MM.1S (cell line): ENCODE data around the gene YY1.

Experiments used
- DNase-seq: peaks from one replicate; pipeline ENCODE4 v3.0.0-alpha.2; 2015
- H2AFZ ChIP-seq: fragments of 300-600 bp; sonication (generic); 2 replicates; pipeline ENCODE4 v1.6.0; 2016; ENCODE audit warnings: antibody characterized with exemption, low read length
- H3F3A ChIP-seq: fragments of 300-600 bp; sonication (generic); 2 replicates; pipeline ENCODE4 v1.6.1; 2016; ENCODE audit warnings: mild to moderate bottlenecking, antibody characterized with exemption, low read length, moderate library complexity, mixed read lengths; ENCODE audit not compliant: insufficient read depth
- H3K27ac ChIP-seq: fragments of 300-600 bp; sonication (generic); 2 replicates; pipeline ENCODE4 v1.5.1; 2016; ENCODE audit warnings: mild to moderate bottlenecking, low read length
- H3K27me3 ChIP-seq: fragments of 300-600 bp; sonication (generic); replicated peaks from 2 replicates; pipeline ENCODE4 v1.6.0; 2016; ENCODE audit warnings: low read length; ENCODE audit not compliant: insufficient read depth
- H3K36me3 ChIP-seq: fragments of 300-600 bp; sonication (generic); replicated peaks from 2 replicates; pipeline ENCODE4 v1.6.1; 2016; ENCODE audit warnings: mild to moderate bottlenecking, low read length, mixed read lengths; ENCODE audit not compliant: insufficient read depth
- H3K4me1 ChIP-seq: fragments of 300-600 bp; sonication (generic); 2 replicates; pipeline ENCODE4 v1.6.1; 2016; ENCODE audit warnings: low read length, mixed read lengths
- H3K4me2 ChIP-seq: fragments of 300-600 bp; sonication (generic); 2 replicates; pipeline ENCODE4 v1.6.0; 2016; ENCODE audit warnings: low read depth, low read length
- H3K4me3 ChIP-seq: fragments of 300-600 bp; sonication (generic); 2 replicates; pipeline ENCODE4 v1.5.1; 2016; ENCODE audit warnings: low read length, mixed read lengths
- H3K79me2 ChIP-seq: fragments of 300-600 bp; sonication (generic); 2 replicates; pipeline ENCODE4 v1.6.1; 2016; ENCODE audit warnings: mixed run types, low read length, mixed read lengths
- H3K9ac ChIP-seq: fragments of 300-600 bp; sonication (generic); 2 replicates; pipeline ENCODE4 v1.6.1; 2016; ENCODE audit warnings: low read length, mixed read lengths
- H3K9me2 ChIP-seq: fragments of 300-600 bp; sonication (generic); replicated peaks from 2 replicates; pipeline ENCODE4 v1.6.1; 2016; ENCODE audit warnings: mild to moderate bottlenecking, low read length, mixed read lengths; ENCODE audit not compliant: insufficient read depth
- H3K9me3 ChIP-seq: fragments of 300-600 bp; sonication (generic); replicated peaks from 2 replicates; pipeline ENCODE4 v1.6.1; 2016; ENCODE audit warnings: mild to moderate bottlenecking, low read length, mixed read lengths; ENCODE audit not compliant: insufficient read depth
- H4K20me1 ChIP-seq: fragments of 300-600 bp; sonication (generic); 2 replicates; pipeline ENCODE4 v1.6.1; 2016; ENCODE audit warnings: mild to moderate bottlenecking, low read length, moderate library complexity, mixed read lengths; ENCODE audit not compliant: insufficient read depth
- EZH2 ChIP-seq: fragments of 300-600 bp; sonication (generic); optimal IDR thresholded peaks from 2 replicates; pipeline ENCODE3; 2017; ENCODE audit warnings: low read depth, mild to moderate bottlenecking, antibody characterized with exemption, low read length, mixed read lengths
- EZH2phosphoT487 ChIP-seq: fragments of 300-600 bp; sonication (generic); IDR thresholded peaks from 2 replicates; pipeline ENCODE4 v1.6.1; 2018; ENCODE audit warnings: antibody characterized with exemption, low read length
- TF ChIP-seq, protein P1 (sequence below): fragments of 300-600 bp; sonication (generic); IDR thresholded peaks from 2 replicates; pipeline ENCODE4 v1.5.1; 2016; ENCODE audit warnings: antibody characterized with exemption, low read length, mixed read lengths

YY1 gene

DNA sequence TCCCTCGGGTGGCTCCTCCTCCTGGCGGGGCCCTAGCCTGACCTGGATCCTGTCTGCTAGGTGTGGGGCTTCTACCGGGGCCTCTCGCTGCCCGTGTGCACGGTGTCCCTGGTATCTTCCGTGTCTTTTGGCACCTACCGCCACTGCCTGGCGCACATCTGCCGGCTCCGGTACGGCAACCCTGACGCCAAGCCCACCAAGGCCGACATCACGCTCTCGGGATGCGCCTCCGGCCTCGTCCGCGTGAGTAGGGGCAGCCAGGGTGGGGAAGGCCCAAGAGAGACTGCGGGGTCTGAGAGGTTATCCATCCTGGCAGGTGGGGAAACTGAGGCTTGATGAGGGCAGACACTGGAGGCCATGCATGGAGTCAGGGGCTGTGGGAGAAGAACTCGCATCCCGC, 88.2 kb downstream of the YY1 start:
- H3K4me2 ChIP-seq, result no peak overlapping the region
- H3K9me3 ChIP-seq, result no peaks in the 10 kb centered on the region
- no peaks in the 10 kb centered on the region for H3K27me3 ChIP-seq
- no peak for DNase-seq
- H3F3A ChIP-seq, result no peaks in the 10 kb centered on the region
- no peaks in the 10 kb centered on the region for H3K4me1 ChIP-seq
- no peaks in the 10 kb centered on the region for H3K36me3 ChIP-seq
- H3K4me3 ChIP-seq, result no peak overlapping the region
- no peaks in the 10 kb centered on the region for H3K9me2 ChIP-seq
- no peak overlapping the region for H2AFZ ChIP-seq
- H4K20me1 ChIP-seq, result no peaks in the 10 kb centered on the region
- no peak overlapping the region for H3K27ac ChIP-seq
- no peak for TF ChIP-seq EZH2
- H3K9ac ChIP-seq, result no peak overlapping the region
- no peaks in the 10 kb centered on the region for H3K79me2 ChIP-seq

DNA sequence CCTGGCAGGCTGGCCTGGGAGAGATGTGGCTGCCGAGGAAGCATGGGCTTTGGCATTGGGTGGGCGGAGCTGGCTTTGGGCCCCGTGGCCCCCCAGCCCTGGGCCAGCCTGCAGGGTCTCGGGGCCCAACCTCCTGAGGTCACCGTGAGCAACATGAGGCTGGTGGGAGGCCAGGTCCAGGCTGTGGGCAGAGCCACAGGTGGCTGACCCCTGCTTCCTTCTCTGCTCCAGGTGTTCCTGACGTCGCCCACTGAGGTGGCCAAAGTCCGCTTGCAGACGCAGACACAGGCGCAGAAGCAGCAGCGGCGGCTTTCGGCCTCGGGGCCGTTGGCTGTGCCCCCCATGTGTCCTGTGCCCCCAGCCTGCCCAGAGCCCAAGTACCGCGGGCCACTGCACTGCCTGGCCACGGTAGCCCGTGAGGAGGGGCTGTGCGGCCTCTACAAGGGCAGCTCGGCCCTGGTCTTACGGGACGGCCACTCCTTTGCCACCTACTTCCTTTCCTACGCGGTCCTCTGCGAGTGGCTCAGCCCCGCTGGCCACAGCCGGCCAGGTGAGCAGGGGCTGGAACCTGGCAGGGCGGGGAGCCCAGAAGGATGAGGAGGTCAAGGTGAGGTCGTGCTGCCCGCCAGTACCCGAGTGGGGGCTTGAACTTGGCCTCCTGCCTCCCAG, 89.7 kb downstream of the YY1 start:
- Histone ChIP-seq H3K4me2 (no peak overlapping the region), H3K79me2 (no peaks in the 10 kb centered on the region), H3K4me1 (no peaks in the 10 kb centered on the region), H3F3A (no peaks in the 10 kb centered on the region), H3K27me3 (no peaks in the 10 kb centered on the region), H3K9me3 (no peaks in the 10 kb centered on the region), H3K36me3 (no peaks in the 10 kb centered on the region), H3K9ac (no peak overlapping the region), H3K27ac (no peak overlapping the region), H2AFZ (no peak overlapping the region), H4K20me1 (no peaks in the 10 kb centered on the region), H3K9me2 (no peaks in the 10 kb centered on the region), H3K4me3 (no peak overlapping the region)
- DNase-seq, result no peak
- TF ChIP-seq, protein P1, sequence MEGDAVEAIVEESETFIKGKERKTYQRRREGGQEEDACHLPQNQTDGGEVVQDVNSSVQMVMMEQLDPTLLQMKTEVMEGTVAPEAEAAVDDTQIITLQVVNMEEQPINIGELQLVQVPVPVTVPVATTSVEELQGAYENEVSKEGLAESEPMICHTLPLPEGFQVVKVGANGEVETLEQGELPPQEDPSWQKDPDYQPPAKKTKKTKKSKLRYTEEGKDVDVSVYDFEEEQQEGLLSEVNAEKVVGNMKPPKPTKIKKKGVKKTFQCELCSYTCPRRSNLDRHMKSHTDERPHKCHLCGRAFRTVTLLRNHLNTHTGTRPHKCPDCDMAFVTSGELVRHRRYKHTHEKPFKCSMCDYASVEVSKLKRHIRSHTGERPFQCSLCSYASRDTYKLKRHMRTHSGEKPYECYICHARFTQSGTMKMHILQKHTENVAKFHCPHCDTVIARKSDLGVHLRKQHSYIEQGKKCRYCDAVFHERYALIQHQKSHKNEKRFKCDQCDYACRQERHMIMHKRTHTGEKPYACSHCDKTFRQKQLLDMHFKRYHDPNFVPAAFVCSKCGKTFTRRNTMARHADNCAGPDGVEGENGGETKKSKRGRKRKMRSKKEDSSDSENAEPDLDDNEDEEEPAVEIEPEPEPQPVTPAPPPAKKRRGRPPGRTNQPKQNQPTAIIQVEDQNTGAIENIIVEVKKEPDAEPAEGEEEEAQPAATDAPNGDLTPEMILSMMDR, result no peak

DNA sequence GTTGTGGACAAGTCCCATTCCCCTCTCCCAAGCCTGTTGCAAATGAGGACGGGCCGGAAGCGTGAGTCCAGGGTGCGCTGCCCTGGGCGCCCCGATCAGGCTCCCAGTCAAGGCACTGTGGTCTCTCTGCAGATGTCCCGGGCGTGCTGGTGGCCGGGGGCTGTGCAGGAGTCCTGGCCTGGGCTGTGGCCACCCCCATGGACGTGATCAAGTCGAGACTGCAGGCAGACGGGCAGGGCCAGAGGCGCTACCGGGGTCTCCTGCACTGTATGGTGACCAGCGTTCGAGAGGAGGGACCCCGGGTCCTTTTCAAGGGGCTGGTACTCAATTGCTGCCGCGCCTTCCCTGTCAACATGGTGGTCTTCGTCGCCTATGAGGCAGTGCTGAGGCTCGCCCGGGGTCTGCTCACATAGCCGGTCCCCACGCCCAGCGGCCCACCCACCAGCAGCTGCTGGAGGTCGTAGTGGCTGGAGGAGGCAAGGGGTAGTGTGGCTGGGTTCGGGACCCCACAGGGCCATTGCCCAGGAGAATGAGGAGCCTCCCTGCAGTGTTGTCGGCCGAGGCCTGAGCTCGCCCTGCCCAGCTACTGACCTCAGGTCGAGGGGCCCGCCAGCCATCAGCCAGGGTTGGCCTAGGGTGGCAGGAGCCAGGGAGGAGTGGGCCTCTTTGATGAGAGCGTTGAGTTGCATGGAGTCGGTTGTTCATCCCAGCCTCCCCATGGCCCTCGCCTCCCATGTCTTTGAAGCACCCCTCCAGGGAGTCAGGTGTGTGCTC, 90.5 kb downstream of the YY1 start:
- H3K9me3 ChIP-seq, result no peaks in the 10 kb centered on the region
- no peaks in the 10 kb centered on the region for H3K36me3 ChIP-seq
- H3F3A ChIP-seq, result no peaks in the 10 kb centered on the region
- no peak overlapping the region for H3K27ac ChIP-seq
- no peaks in the 10 kb centered on the region for H3K4me1 ChIP-seq
- no peaks in the 10 kb centered on the region for H3K79me2 ChIP-seq
- no peak overlapping the region for H3K4me3 ChIP-seq
- H3K9me2 ChIP-seq, result no peaks in the 10 kb centered on the region
- no peak overlapping the region for H2AFZ ChIP-seq
- H3K9ac ChIP-seq, result no peak overlapping the region
- DNase-seq, result no peak
- TF ChIP-seq, protein P1, result no peak
- no peak for TF ChIP-seq EZH2
- TF ChIP-seq EZH2phosphoT487, result no peak
- no peaks in the 10 kb centered on the region for H4K20me1 ChIP-seq
- no peaks in the 10 kb centered on the region for H3K27me3 ChIP-seq
- H3K4me2 ChIP-seq, result no peak overlapping the region

DNA sequence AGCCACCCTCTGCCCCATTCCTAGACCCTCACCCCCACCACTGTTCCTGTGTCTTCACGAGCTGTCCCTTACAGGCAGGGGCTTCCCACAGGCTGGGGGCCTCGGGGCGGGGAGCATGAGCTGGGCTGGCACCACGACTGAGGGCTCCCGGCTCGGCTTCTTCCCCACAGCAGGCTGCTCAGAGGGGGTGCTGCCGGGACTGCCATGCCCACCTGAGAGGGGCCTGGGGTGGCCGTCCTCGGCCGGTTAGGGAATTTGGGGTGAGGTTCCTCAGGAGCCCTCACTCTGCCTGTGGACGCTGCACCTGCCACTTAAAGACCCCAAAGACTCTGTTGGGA, 91.0 kb downstream of the YY1 start:
- no peaks in the 10 kb centered on the region for H3K79me2 ChIP-seq
- DNase-seq, result no peak
- no peaks in the 10 kb centered on the region for H3K9me3 ChIP-seq
- no peaks in the 10 kb centered on the region for H3K4me1 ChIP-seq
- H3K27ac ChIP-seq, result no peak overlapping the region
- H2AFZ ChIP-seq, result no peak overlapping the region
- H3K9me2 ChIP-seq, result no peaks in the 10 kb centered on the region
- no peaks in the 10 kb centered on the region for H4K20me1 ChIP-seq
- no peak overlapping the region for H3K4me2 ChIP-seq
- H3F3A ChIP-seq, result no peaks in the 10 kb centered on the region
- no peaks in the 10 kb centered on the region for H3K36me3 ChIP-seq
- H3K4me3 ChIP-seq, result no peak overlapping the region
- TF ChIP-seq, protein P1, result no peak
- no peak for TF ChIP-seq EZH2phosphoT487
- no peaks in the 10 kb centered on the region for H3K27me3 ChIP-seq
- H3K9ac ChIP-seq, result no peak overlapping the region
